HG02870 (cell line): ENCODE data around the gene TGM2.

ENCODE experiments used
- ATAC-seq: cut with Tn5 transposase; IDR thresholded peaks from one replicate; pipeline ENCODE4 v1.9.1; 2021; ENCODE audit warnings: mild to moderate bottlenecking, moderate library complexity; ENCODE audit not compliant: unreplicated experiment

TGM2 gene

GRCh38 chr20:38146628-38147027 lies 18.4 kb downstream of the TGM2 start:
- ATAC-seq, result no peak

DNA sequence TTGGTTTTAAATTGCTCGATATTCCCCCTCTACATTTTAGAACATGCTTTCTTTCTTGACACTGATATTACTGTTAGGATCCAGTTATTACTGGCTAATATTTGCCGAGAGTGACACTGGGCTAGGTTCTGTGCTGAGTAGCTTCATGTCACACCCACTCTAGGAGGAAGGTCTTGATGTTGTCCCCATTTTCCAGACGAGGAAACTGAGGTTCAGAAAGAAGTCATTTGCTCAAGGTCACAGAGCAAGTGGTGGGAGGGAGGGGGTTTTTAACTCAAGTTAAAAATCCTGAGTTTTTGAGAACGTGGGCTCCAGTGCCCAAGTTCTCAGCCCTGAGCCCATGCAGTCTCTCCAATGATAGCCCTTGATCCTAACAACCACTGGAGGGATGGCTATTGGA lies 18.9 kb downstream of the TGM2 start:
- no peak for ATAC-seq

- no peak for ATAC-seq
These were observed 19.4 kb downstream of the TGM2 start for GRCh38 chr20:38145729-38146075.

DNA sequence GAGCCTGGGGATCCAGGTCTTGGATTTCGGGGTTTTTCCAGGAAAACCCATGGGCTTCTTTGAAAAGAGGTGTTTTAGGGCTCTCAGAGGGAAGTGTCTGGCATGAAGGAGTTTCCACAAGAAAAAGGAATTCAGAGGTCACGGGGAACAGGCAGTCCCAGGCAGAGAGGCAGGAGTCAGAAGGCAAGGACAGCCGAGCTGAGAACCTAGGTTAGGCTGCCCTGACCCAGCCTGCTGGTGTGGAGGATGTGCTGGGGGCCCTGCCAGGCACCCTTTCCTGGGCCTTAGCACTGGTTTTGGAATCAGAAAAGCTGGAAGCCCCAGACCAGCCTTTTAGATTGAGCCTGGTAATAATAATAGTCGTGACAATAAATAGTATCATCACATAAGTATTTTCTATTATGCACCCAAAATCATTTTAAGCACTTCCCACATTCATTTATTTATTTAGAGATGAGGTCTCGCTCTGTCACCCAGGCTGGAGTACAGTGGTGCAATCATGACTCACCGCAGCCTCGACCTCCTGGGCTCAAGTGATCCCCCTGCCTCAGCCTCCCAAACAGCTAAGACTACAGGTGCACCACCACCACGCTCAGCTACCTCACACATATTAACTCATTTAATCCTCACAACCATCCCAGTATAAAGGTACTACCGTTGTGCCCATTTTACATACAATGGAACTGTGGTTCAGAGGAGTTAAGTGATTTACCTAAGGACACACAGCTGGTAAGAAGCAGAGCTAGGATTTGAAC lies 19.9 kb downstream of the TGM2 start:
- no peak for ATAC-seq

DNA sequence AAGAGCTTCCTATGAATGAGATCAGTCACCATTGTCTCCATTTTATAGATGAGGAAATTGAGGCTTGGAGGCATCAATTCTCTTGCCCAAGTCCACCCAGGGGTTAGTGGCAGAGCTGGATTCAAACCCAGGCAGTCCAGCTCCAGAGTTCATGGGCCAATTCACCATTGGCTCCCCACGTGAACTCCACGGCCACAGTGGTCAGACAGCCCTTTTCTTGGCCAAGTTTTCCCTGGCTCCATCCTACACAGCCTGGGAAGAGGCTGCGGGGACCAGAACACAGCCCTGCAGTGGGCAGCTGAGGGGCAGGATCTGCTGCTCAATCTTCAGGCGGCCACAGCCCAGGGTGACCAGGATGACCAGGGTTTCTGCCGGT lies 20.5 kb downstream of the TGM2 start:
- ATAC-seq, result no peak

DNA sequence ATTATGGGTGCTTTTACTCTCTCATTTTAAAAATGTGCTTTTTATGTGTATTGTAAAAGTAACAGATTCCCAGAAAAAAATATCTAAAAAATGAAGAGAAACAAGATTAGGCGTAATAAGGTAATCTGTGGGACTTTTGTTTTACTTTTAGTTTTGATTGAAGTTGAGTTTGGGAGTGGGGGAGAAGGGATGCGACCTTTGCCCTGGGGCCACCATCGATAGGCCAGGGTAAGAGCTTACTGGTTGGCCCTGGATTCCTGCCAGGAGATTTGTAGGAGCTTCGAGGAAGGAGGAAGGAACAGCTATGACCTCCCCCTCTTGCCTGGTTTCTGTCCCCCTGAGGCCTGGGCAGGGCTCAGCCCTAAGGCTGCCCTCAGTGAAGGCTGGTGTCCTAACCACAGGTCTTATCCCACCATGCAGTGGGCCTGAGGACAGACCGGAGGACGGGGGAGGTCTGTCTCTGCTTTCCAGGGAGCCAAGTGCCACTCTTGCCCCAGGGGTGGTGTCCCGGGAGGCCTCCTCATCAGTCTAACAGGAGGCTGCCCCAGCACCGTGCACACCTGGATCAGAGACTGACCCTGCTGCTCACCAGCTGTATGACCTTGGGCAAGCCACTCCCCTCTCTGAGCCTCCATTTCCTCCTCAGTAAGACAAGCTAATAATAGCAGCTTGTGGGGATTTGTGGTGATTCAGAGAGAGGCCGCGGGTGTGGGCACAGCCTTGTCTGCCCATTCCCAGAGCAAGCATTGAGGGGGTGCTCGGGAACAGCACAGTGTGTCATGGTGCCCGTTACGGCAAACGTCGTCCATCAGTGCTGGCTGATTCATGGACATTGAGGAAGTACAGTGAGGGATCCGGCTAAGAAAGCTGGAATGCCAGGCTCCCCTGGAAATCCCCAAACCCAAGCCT lies 21.2 kb downstream of the TGM2 start:
- no peak for ATAC-seq

GRCh38 chr20:38143238-38143645 lies 21.8 kb downstream of the TGM2 start:
- ATAC-seq, result no peak

DNA sequence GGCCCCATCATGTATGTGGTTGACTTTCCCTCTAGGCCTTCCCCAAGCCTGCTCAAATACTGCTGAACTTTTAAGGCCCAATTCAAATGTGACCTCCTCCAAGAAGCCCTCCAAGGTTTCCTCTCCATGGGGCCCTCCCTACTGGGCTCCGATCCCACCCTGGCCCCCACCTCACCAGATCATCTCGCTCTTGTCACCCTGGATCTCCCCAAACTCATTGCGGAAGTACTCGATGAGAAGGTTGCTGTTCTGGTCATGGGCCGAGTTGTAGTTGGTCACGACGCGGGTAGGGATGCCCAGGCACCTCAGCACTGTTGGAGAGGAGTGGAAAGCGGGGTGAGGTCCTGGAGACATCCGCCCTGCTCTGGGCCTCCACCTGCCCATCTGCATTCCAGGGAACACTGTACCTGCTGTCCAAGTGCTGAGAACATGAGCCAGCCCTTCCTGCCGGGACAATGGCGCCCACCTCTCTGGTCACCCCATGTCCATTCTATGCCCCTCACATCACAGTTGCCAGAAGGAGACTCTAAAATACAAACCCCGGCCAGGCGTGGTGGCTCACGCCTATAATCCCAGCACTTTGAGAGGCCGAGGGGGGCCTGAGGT lies 23.1 kb downstream of the TGM2 start:
- no peak for ATAC-seq

DNA sequence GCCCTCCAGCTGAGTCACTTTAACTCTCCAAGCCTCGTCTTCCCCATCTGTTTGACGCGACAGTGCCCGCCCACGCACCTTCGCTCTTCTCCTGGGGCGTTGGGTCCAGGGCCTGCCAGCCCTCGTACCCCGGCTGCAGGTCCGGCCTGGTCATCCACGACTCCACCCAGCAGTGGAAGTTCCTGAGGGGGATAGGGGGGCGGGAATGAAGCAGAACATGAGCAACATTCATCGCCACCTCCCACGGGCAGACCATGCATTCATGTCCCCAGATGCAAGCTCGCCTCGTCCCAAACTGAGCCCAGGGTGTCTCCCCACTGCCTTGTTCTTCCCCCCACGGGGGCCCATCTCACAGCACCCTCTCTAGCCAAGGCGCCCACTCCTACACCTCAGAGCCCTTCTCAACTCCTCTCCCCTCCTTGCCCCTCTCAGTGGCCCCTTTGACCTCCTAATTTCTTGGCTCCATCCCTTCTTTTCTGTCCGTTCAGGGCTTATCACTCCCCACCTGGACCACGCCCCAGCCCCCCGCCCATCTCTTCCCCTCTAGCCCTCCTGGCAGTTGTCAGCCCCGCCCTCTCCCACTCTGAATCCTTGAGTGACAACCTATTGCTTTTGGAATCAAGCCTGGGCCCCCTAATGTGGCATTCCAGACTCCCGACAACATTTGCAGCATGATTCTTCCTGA lies 23.7 kb downstream of the TGM2 start:
- ATAC-seq, result no peak

- no peak for ATAC-seq
These were observed 24.9 kb downstream of the TGM2 start for GRCh38 chr20:38139977-38140753.

GRCh38 chr20:38139156-38139912 lies 25.7 kb downstream of the TGM2 start:
- ATAC-seq, result no peak

GRCh38 chr20:38138086-38138778 lies 26.8 kb downstream of the TGM2 start:
- ATAC-seq, result no peak

GRCh38 chr20:38137441-38138037 lies 27.5 kb downstream of the TGM2 start:
- ATAC-seq, result no peak

DNA sequence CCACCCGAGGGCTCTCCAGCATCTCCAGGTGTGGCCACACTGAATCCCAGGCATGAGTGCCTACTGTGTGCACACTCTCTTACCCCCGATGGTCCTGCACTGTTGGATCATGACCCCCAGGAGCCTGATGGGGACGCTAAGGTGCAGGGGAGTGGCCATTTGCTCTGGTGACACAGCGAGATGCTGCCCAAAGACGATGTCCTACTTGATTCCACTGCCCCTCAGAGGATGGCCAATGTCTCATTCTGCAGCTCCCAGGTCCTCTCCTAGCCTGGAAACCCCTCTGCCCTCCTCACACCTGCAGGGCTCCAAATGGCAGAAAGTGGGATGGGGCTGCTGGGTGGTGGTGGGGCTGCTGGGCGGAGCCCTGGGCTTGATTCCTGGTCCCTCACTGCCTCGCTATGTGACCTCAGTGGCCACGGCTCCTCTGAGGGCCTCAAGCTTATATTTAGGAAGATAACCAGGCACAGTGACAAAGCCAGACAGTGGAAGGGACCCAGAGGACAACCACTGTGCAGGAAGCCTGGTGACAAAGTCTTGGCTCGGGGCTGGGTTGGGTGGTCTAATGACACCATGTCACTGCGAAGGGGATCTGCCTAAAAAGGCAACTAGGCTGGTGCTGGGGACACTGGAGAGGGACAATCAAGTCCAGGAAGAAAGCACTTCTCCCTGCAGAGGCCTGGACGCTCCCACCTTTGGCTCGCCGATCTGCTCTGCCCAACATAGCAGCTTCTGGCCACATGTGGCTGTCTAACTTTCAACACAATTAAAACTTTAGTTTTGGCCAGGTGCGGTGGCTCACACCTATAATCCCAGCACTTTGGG lies 28.4 kb downstream of the TGM2 start:
- no peak for ATAC-seq

- ATAC-seq, result no peak
These were observed 29.2 kb downstream of the TGM2 start for GRCh38 chr20:38135651-38136420.

DNA sequence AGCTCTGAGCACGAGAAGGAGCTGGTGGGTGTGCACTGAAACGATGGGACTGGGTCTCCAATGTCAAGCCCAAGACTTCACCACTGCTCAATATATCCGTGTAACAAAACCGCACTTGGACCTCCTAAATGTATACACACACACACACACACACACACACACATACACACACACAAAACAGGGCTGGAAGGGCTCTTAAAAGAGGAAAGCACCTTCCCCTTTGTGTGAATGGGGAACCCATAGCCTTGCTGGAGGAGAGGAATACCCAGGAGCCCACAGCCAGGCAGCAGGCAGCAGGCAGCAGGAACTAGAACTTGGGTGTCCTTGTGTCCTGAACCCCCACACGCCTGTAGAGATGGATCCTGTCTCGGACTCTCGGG lies 29.8 kb downstream of the TGM2 start:
- ATAC-seq, result no peak
